Memory B cell (primary cell): Measurements from ENCODE around the gene ZACN.
"Not testable (repeated sequence)": the region's sequence is repeated elsewhere in the genome, so short reads cannot be mapped to it uniquely, and the experiment has no call there.

Experiments
- ATAC-seq: fragments of 150-1000 bp; cut with Tn5 transposase; 2 replicates; pipeline ENCODE4 v1.10.0; 2021; ENCODE audit warnings: low read depth, mild to moderate bottlenecking, moderate library complexity
- DNase-seq, 2 donors: peaks; one replicate each; pipeline ENCODE4 v3.0.0; 2022; ENCODE audit warnings: low spot score in 2 of 2
- H3K27ac Mint-ChIP-seq: one replicate; pipeline ENCODE4 v1.8.0; 2022; ENCODE audit warnings: mild to moderate bottlenecking, moderate library complexity, mixed read lengths
- H3K27me3 Mint-ChIP-seq: one replicate; pipeline ENCODE4 v1.8.0; 2022; ENCODE audit warnings: mixed read lengths
- H3K36me3 Mint-ChIP-seq: one replicate; pipeline ENCODE4 v1.8.0; 2022; ENCODE audit warnings: mild to moderate bottlenecking, mixed read lengths
- H3K4me1 Mint-ChIP-seq: one replicate; pipeline ENCODE4 v1.8.0; 2022; ENCODE audit warnings: mixed read lengths
- H3K4me3 Mint-ChIP-seq: one replicate; pipeline ENCODE4 v1.8.0; 2022; ENCODE audit warnings: mild to moderate bottlenecking, moderate library complexity, mixed read lengths
- H3K9me3 Mint-ChIP-seq: one replicate; pipeline ENCODE4 v1.8.0; 2022; ENCODE audit warnings: mixed read lengths

The ZACN gene

DNA sequence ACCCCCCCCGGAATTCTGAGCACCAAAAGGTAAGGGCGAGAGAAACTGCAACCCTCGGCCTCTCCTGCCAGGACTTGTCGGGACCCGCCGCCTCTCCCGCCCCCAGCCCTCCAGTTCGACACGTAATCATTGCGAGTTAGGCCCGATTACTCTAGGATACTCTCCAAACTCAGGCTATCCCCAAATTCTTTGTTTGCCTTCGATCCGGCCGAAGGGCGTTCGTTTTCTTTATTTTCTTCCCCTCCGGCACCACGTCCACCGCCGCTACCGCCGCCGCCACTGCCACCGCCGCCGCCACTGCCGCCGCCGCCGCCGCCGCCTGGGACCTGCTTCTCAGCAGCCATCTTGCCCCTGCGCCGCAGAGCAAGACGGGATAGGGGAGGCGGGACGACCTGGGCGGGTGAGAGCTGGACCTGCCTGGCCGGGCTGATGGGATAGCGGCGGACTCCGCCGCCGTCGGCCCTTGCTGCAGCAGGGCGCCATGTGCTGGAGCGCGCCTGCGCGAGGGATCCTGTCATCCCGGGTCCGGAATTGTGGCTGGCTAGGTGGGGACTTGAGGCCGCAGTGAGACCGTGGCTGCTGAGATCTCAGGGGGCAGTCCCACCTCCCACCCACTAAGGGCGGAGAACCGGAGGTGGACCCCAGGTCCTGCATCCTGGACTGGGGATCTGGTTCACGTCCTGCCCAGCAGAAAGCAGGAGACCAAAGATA is 6.7 kb upstream of the ZACN start, which contains the start of gene SRP68:
TSS of gene SRP68 (minus strand) at position 370 of the 711 bp plus-strand sequence. CDS start at position 344, 26 bp downstream.
- ATAC-seq (peak; percentile 68), DNase-seq (peak; percentile 71 to 77)
- Mint-ChIP-seq H3K9me3 (no peaks in the 10 kb centered on the region), H3K4me1 (peaks cover 31% of the 10 kb centered on the region), H3K27me3 (peaks cover 16% of the 10 kb centered on the region), H3K4me3 (peak within 1 kb of the TSS; percentile 97), H3K27ac (peak within 1 kb of the TSS; percentile 95), H3K36me3 (peaks cover 5% of the 10 kb centered on the region)

DNA sequence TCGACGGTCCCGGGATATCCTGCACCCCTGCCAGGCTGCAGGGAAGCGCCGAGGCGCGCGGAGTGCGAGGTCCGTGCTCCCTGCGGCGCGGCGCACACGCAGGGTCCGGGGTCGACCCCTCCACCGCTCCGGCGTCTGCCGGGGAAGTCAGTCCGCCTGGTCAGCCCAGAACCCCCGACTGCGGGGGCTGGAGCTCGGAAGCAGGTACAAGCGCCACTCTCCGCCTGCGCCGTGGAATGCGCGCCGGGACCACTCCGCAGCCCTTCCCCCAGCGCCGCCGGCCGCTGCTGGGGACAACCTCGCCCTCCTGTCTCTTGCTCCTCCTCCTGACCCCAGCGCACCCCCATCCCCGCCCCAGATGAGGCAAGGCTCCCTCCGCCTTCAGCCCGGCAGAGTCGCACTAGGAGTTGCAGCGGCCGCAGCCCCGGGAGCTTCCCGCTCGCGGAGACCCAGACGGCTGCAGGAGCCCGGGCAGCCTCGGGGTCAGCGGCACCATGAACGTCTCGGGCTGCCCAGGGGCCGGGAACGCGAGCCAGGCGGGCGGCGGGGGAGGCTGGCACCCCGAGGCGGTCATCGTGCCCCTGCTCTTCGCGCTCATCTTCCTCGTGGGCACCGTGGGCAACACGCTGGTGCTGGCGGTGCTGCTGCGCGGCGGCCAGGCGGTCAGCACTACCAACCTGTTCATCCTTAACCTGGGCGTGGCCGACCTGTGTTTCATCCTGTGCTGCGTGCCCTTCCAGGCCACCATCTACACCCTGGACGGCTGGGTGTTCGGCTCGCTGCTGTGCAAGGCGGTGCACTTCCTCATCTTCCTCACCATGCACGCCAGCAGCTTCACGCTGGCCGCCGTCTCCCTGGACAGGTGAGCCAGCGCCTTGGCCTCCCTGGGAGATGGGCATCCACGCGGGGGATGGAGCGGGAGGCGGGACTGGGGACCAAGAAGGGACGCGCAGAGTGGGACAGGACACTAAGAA is 4.3 kb upstream of the ZACN start, which contains the start of gene GALR2:
TSS of gene GALR2 (plus strand) at position 392 of the 974 bp plus-strand sequence. CDS start at position 495, 103 bp downstream.
- Mint-ChIP-seq H3K36me3 (no peaks in the 10 kb centered on the region), H3K27ac (peak within 1 kb of the TSS; percentile 75), H3K4me1 (peaks cover 27% of the 10 kb centered on the region), H3K27me3 (peaks cover 21% of the 10 kb centered on the region), H3K9me3 (no peaks in the 10 kb centered on the region), H3K4me3 (peak within 1 kb of the TSS; percentile 61)
- ATAC-seq (no peak), DNase-seq (peak in 1 of 2 donors; percentile 44)

DNA sequence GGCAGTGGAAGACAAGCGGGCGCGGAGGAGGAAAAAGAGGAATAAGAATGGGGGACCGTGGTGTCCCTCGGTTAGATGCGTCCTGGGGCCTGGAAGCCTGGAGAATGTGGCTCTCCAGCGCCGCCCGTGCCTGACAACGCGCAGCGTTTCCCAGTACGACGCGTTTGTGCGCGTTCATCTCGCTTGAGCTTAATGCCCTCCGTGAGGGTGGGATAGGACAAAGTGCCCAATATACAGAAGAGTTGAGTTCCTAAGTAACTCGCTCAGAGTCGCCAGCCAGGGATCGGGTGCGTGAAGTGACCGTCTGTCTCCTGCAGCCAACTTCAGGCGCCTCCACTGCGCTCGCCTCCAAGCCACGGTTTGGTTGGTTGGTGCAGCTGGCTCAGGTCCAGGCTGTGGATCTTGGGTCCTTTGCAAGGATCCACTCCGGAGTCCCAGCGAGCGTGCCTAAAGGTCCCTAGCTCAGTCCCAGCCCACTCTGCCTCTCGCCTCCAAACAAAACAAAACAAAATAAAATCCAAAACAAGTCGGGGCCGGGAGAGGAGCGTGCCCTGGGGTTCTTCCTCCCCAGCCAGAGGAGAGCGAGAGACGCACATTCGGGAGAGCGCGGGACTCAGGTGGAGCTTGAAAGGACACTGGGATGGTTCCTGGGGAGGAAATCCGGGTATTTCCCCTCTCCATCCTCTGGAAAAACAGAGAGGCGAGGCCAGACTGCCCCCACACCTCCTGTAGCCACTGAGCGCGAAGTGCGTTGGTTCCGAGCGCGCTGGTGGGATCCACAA is 3.4 kb upstream of the ZACN start:
- H3K4me3 Mint-ChIP-seq: peak overlapping the region; percentile 61
- DNase-seq (no peak), ATAC-seq (no peak)
- no peaks in the 10 kb centered on the region for H3K36me3 Mint-ChIP-seq
- peaks cover 21% of the 10 kb centered on the region for H3K27me3 Mint-ChIP-seq
- H3K9me3 Mint-ChIP-seq: no peaks in the 10 kb centered on the region
- peak overlapping the region; percentile 72 for H3K27ac Mint-ChIP-seq
- peaks cover 27% of the 10 kb centered on the region for H3K4me1 Mint-ChIP-seq

DNA sequence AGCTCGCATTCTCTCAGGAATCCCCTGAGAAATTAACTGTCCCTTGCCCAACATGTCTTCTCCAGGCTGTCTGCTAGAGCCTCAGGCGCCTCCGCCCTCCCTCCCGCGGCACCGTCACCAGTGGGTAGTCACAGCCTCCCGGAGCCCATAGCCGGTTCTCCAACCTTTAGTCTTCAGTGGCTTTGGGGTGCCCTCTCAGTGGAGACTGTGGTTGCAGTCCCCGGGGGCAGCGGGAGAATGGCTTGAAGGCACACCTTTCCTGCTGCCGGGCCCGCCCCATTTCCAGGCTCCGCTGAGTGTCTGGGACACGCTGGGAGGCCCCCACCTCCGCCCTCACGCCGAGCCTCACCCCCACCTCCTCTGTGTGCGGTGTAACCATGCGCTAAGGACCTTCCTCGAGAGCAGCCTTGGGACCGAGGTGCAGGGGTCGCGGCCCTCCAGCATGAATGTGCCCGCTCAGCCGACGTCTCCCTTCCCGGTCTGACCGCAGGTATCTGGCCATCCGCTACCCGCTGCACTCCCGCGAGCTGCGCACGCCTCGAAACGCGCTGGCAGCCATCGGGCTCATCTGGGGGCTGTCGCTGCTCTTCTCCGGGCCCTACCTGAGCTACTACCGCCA is 2.7 kb upstream of the ZACN start:
- DNase-seq: no peak
- Mint-ChIP-seq H3K9me3 (no peaks in the 10 kb centered on the region), H3K4me3 (peak overlapping the region; percentile 76), H3K36me3 (no peaks in the 10 kb centered on the region), H3K4me1 (peaks cover 22% of the 10 kb centered on the region), H3K27ac (peak overlapping the region; percentile 93), H3K27me3 (peaks cover 21% of the 10 kb centered on the region)
- no peak for ATAC-seq

DNA sequence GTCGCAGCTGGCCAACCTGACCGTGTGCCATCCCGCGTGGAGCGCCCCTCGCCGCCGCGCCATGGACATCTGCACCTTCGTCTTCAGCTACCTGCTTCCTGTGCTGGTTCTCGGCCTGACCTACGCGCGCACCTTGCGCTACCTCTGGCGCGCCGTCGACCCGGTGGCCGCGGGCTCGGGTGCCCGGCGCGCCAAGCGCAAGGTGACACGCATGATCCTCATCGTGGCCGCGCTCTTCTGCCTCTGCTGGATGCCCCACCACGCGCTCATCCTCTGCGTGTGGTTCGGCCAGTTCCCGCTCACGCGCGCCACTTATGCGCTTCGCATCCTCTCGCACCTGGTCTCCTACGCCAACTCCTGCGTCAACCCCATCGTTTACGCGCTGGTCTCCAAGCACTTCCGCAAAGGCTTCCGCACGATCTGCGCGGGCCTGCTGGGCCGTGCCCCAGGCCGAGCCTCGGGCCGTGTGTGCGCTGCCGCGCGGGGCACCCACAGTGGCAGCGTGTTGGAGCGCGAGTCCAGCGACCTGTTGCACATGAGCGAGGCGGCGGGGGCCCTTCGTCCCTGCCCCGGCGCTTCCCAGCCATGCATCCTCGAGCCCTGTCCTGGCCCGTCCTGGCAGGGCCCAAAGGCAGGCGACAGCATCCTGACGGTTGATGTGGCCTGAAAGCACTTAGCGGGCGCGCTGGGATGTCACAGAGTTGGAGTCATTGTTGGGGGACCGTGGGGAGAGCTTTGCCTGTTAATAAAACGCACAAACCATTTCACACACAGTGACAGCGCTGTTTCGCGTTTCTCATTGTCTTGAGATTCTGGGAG is 2.0 kb upstream of the ZACN start:
- peak; percentile 64 for ATAC-seq
- Mint-ChIP-seq H3K4me1 (peaks cover 17% of the 10 kb centered on the region), H3K27me3 (peaks cover 21% of the 10 kb centered on the region), H3K4me3 (peak overlapping the region; percentile 76), H3K27ac (peak overlapping the region; percentile 93), H3K36me3 (no peaks in the 10 kb centered on the region), H3K9me3 (no peaks in the 10 kb centered on the region)
- DNase-seq: peak; percentile 54 to 61

DNA sequence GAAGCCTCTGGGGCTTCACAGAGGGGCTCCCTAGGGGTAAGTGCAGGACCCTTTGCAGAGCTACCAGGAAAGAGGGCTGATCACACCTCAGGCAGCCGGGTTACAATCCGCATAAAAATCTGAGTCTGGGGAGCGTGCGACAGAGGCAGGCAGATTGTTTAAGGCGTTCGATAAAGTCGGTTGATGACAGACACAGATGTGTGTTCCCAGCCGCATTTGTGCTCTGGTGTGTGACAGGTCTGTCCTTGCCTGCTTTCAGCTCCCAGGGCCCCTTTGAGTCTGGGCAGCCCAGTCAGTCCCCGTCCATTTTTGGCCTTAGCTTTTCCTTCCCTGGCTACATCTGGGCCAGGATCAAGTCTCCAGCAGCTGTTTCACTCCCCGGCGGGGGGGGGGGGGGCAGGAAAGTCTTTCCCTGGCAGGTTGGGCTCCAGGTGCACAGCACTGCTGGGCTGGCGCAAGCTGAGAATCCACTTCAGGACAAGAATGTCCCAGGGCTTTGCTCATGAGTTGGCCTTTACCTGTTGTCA is 1.3 kb upstream of the ZACN start:
- H3K4me3 Mint-ChIP-seq: no peak overlapping the region

DNA sequence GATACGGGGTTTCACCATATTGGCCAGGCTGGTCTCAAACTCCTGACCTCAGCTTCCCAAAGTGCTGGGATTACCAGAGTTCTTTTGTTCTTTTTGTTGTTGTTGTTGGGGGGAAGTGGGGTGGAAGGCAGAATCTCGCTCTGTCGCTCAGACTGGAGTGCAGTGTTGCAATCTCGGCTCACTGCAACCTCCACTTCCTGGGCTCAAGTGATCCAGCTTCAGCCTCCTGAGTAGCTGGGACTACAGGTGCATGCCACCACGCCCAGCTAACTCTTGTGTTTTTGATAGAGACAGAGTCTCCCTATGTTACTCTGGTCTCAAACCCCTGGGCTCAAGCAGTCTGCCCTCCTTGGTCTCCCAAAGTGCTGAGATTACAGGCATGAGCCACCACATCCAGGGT is 612 bp upstream of the ZACN start:
- H3K36me3 Mint-ChIP-seq, ATAC-seq, H3K4me3 Mint-ChIP-seq, H3K9me3 Mint-ChIP-seq, DNase-seq: not testable (repeated sequence)
- H3K4me1 Mint-ChIP-seq: peaks cover 15% of the 10 kb centered on the region
- peaks cover 21% of the 10 kb centered on the region for H3K27me3 Mint-ChIP-seq
- H3K27ac Mint-ChIP-seq: peak overlapping the region; percentile 93

More for the DNA sequence above, 1.3 kb upstream of the ZACN start:
- DNase-seq (no peak), ATAC-seq (peak; percentile 4)
- Mint-ChIP-seq H3K27me3 (peaks cover 21% of the 10 kb centered on the region), H3K36me3 (no peaks in the 10 kb centered on the region), H3K27ac (peak overlapping the region; percentile 93), H3K4me1 (peaks cover 17% of the 10 kb centered on the region), H3K9me3 (no peaks in the 10 kb centered on the region)

DNA sequence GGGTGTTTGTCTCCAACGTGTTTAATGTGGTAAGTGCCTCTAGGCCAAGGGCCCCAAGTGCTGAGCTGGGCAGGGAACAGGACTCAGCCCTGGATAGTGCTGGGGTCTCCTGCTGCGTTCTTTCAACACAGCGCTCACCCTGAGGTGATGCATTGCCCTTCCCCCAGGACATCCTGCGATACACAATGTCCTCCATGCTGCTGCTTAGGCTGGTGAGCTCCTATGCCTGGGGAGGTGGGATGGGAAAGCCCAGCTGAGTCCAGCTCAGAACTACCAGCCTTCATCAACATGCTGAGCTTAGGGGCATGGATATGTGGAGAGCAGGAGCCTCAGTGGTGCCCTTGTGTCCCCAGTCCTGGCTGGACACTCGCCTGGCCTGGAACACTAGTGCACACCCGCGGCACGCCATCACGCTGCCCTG is 563 bp downstream of the ZACN start:
- ATAC-seq (no peak), DNase-seq (no peak)
- Mint-ChIP-seq H3K36me3 (peaks cover 3% of the 10 kb centered on the region), H3K27ac (no peak overlapping the region), H3K9me3 (no peaks in the 10 kb centered on the region), H3K4me3 (no peak overlapping the region), H3K27me3 (peaks cover 18% of the 10 kb centered on the region), H3K4me1 (peaks cover 15% of the 10 kb centered on the region)

DNA sequence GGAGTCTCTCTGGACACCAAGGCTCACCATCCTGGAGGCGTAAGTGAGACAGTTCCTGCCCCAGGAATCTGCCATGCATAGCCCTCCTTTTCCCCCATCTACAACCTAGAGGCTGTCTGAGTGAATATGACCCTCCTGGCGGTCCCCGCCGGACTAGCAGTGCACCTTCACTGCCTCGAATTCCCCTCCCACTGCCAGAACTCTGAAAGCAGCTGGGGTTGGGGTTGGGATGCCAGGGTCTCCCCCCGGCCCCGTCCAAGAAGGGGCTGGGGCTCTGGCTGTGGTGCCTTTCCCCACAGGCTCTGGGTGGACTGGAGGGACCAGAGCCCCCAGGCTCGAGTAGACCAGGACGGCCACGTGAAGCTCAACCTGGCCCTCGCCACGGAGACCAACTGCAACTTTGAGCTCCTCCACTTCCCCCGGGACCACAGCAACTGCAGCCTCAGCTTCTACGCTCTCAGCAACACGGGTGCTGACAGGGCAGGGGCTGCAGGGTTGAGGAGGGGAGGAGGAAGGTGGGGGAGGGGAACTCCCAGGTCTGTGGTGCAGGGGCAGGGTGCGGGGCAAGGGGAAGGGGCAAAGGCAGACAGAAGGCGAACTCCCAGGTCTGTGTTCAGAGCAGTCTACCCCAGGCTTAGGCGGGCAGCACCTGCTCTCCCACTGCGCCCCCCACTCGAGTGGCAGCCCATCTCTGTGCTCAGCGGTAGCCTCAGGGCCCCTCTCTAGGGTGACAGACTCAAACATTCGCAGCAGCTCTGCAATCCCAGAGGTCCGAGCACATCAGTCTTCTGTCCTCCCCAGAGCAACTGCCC is 1.2 kb downstream of the ZACN start:
- Mint-ChIP-seq H3K36me3 (peaks cover 5% of the 10 kb centered on the region), H3K9me3 (no peaks in the 10 kb centered on the region), H3K27me3 (peaks cover 14% of the 10 kb centered on the region), H3K27ac (no peak overlapping the region), H3K4me3 (no peak overlapping the region), H3K4me1 (peaks cover 11% of the 10 kb centered on the region)
- ATAC-seq (peak; percentile 7), DNase-seq (no peak)

DNA sequence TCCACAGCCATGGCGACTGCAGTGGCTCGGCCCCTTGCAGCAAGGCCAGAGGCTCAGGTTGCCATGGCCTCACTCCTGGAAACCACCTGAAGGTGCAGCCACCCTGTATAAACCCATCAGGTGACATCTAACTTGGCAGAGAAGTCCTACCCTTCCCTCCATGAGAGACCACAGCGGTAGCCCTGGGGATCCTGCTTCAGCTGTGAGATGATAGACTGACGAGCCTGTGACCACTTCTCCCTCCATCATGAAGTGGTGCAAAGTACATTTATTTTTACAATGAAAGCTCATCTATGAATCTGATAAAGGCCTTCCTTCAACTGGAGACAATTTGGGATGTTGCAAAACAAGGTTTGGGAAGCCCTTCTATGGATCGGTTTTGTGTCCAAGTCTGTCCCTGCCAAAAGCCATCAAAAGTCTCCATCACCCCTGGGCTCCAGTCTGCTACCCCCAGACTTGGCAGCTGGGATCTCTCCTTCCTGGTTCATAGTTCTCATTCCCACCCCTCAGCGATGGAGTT is 1.8 kb downstream of the ZACN start:
- Mint-ChIP-seq H3K27me3 (peaks cover 12% of the 10 kb centered on the region), H3K4me1 (peaks cover 9% of the 10 kb centered on the region), H3K36me3 (peaks cover 5% of the 10 kb centered on the region), H3K4me3 (no peak overlapping the region), H3K27ac (peak overlapping the region; percentile 29), H3K9me3 (no peaks in the 10 kb centered on the region)
- ATAC-seq (no peak), DNase-seq (no peak)

DNA sequence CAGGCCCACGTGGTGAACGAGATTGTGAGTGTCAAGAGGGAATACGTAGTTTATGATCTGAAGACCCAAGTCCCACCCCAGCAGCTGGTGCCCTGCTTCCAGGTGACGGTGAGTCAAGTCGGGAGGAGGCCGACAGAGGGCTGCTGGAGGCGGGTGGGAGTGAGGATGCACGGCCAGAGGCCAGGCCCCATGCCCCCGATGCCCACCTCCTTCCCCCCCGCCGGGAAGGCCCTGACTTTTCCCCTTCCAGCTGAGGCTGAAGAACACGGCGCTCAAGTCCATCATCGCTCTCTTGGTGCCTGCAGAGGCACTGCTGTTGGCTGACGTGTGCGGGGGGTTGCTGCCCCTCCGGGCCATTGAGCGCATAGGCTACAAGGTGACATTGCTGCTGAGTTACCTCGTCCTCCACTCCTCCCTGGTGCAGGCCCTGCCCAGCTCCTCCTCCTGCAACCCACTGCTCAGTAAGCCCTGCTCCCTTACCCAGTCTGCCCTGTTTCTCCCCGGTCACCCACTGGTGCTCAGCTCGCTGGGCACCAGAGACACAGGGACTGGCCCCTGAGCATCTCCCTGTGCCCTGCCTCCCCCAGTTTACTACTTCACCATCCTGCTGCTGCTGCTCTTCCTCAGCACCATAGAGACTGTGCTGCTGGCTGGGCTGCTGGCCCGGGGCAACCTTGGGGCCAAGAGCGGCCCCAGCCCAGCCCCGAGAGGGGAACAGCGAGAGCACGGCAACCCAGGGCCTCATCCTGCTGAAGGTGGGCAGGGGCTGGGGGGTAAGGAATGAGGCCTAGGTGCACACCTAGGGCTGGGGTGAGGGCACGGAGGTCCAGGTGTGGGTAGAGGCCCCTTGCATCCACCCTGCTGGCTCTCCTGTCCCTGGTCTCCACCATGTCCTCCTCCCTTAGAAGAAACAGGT is 2.6 kb downstream of the ZACN start:
- DNase-seq (no peak), ATAC-seq (no peak)
- Mint-ChIP-seq H3K9me3 (no peaks in the 10 kb centered on the region), H3K27ac (peak overlapping the region; percentile 29), H3K36me3 (peaks cover 7% of the 10 kb centered on the region), H3K4me3 (no peak overlapping the region), H3K4me1 (peaks cover 7% of the 10 kb centered on the region), H3K27me3 (peaks cover 10% of the 10 kb centered on the region)
